ENCODE measurements around the gene OPN4. TPM values are rescaled to one million over a fixed set of nuclear protein-coding genes. Genes with fewer than 3 reads are reported as not detected.

OPN4 gene
- total and polyA plus RNA-seq, 2 donors from 2014 or later = not detected

DNA sequence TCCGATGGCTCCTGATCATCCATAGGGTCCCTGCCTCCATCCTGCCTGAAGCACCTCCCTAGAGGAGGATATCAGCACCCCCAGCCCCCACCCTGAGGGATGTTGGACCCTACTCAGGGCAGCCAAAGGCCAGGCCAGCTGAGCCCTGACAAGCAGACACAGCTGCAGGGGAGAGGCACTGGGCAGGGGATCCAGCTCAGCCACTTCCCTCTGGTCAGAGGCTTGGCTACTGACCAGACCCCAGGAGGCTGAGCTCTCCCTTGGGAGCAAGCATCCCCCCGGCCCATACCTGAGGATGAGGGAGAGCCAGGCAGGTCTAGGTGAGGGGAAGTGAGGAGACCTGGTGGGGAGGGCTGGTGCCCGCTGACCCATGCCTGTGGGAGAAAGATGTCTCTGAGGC is 20.6 kb downstream of the OPN4 start:
- FAIRE-seq (no peak), DNase-seq (no peak)
- intact Hi-C loops (cut with DNase I) = no loop called here
- no peak overlapping the region for H3K4me3 ChIP-seq (ENCODE audit: low read length in 3 of 3)
- no peak overlapping the region for H3K9ac ChIP-seq (ENCODE audit: low read length in 3 of 3)
- H3K4me1 ChIP-seq (ENCODE audit: control insufficient read depth in 2 of 3, insufficient read depth in 2 of 3, low read depth in 1 of 3, low read length in 3 of 3) = peaks cover 0 to 9% (median 4%) of the 10 kb centered on the region in 3 donors
- TF ChIP-seq, protein P1, sequence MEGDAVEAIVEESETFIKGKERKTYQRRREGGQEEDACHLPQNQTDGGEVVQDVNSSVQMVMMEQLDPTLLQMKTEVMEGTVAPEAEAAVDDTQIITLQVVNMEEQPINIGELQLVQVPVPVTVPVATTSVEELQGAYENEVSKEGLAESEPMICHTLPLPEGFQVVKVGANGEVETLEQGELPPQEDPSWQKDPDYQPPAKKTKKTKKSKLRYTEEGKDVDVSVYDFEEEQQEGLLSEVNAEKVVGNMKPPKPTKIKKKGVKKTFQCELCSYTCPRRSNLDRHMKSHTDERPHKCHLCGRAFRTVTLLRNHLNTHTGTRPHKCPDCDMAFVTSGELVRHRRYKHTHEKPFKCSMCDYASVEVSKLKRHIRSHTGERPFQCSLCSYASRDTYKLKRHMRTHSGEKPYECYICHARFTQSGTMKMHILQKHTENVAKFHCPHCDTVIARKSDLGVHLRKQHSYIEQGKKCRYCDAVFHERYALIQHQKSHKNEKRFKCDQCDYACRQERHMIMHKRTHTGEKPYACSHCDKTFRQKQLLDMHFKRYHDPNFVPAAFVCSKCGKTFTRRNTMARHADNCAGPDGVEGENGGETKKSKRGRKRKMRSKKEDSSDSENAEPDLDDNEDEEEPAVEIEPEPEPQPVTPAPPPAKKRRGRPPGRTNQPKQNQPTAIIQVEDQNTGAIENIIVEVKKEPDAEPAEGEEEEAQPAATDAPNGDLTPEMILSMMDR (IDR thresholded peaks at IDR 0.05; ENCODE audit: borderline replicate concordance, extremely low read depth, insufficient read depth) = no peak
- H3K27me3 ChIP-seq (ENCODE audit: control insufficient read depth, insufficient read depth, low read length) = no peaks in the 10 kb centered on the region
- no peaks in the 10 kb centered on the region for H3K36me3 ChIP-seq (ENCODE audit: control insufficient read depth in 2 of 3, insufficient read depth in 3 of 3, low read length in 3 of 3)
- H3K9me3 ChIP-seq (ENCODE audit: control insufficient read depth in 2 of 3, insufficient read depth in 1 of 3, low read length in 3 of 3) = no peaks in the 10 kb centered on the region
- H3K27ac ChIP-seq (ENCODE audit: low read depth in 2 of 2, low read length in 2 of 2) = no peak overlapping the region

DNA sequence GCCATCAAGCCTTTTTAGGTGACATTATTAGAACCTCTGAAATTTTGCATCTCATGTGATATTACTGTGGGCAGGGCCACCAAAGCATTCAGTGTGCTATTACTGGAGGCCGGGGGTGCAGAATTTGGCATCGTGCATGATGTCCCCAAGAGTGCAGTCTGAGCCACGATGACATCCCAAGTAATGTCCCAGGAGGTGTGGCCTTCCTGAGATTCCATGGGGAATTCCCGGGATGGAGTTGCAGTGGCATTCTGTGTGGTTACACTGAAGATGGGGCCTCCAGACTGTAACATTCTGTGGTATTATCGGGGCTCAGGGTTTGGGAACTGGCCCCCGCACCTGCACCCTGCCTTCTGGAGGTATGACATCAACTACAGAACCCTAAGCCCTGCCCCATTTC is 23.0 kb downstream of the OPN4 start:
- TF ChIP-seq, protein P1 (IDR thresholded peaks at IDR 0.05; ENCODE audit: borderline replicate concordance, extremely low read depth, insufficient read depth) = no peak
- Histone ChIP-seq H3K27me3 (ENCODE audit: control insufficient read depth, insufficient read depth, low read length) (no peaks in the 10 kb centered on the region), H3K9me3 (ENCODE audit: control insufficient read depth in 2 of 3, insufficient read depth in 1 of 3, low read length in 3 of 3) (no peaks in the 10 kb centered on the region), H3K4me1 (ENCODE audit: control insufficient read depth in 2 of 3, insufficient read depth in 2 of 3, low read depth in 1 of 3, low read length in 3 of 3) (peaks cover 0 to 9% (median 4%) of the 10 kb centered on the region in 3 donors), H3K9ac (ENCODE audit: low read length in 3 of 3) (no peak overlapping the region), H3K36me3 (ENCODE audit: control insufficient read depth in 2 of 3, insufficient read depth in 3 of 3, low read length in 3 of 3) (no peaks in the 10 kb centered on the region), H3K27ac (ENCODE audit: low read depth in 2 of 2, low read length in 2 of 2) (no peak overlapping the region), H3K4me3 (ENCODE audit: low read length in 3 of 3) (no peak overlapping the region)
- DNase-seq (no peak), FAIRE-seq (no peak)
- intact Hi-C loops (cut with DNase I) = no loop called here

DNA sequence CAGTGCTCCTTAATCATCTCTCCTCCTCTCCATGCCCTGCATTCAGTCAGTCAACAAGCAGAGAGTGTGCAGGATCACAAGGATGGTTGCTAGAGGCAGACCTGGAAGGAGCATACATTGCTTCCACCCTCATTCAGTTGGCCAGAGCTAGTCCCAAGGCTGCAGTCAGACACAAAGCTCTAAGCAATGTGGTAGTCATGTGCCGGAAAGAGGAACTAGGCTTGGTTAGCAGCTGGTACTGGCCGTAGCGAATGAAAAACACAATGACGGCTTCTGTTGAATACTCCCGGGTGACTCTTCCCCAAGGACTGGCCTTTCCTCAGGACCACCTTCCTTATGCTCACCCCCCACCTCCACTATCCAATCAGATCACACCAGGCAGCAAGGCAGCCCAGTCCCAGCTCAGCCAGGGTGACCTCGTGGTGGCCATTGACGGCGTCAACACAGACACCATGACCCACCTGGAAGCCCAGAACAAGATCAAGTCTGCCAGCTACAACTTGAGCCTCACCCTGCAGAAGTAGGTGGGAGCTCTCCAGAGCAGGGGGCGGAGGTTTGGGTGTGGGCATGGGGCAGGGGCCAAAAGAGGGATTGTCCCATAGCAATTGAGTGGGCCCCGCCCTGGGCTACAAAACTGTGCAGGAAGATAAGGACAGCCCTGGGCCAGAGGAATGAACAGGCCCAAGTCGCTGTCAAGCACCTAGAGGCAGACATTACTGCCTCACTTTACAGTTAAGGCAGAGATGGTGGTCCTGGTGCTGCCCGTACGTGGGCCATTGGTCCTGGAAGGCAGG is 24.8 kb downstream of the OPN4 start:
- Histone ChIP-seq H3K4me1 (ENCODE audit: control insufficient read depth in 2 of 3, insufficient read depth in 2 of 3, low read depth in 1 of 3, low read length in 3 of 3) (no peaks in the 10 kb centered on the region), H3K36me3 (ENCODE audit: control insufficient read depth in 2 of 3, insufficient read depth in 3 of 3, low read length in 3 of 3) (no peaks in the 10 kb centered on the region), H3K4me3 (ENCODE audit: low read length in 3 of 3) (no peak overlapping the region), H3K9ac (ENCODE audit: low read length in 3 of 3) (no peak overlapping the region), H3K9me3 (ENCODE audit: control insufficient read depth in 2 of 3, insufficient read depth in 1 of 3, low read length in 3 of 3) (no peaks in the 10 kb centered on the region), H3K27ac (ENCODE audit: low read depth in 2 of 2, low read length in 2 of 2) (no peak overlapping the region), H3K27me3 (ENCODE audit: control insufficient read depth, insufficient read depth, low read length) (no peaks in the 10 kb centered on the region)
- DNase-seq (no peak), FAIRE-seq (no peak)
- intact Hi-C loops (cut with DNase I) = no loop called here
- TF ChIP-seq, protein P1 (IDR thresholded peaks at IDR 0.05; ENCODE audit: borderline replicate concordance, extremely low read depth, insufficient read depth) = no peak

Measured in kidney (tissue), 14 donors.